WERI-Rb-1 (cell line): ENCODE data around the gene GADL1.

Experiments
- DNase-seq: peaks from one replicate; pipeline ENCODE4 v3.0.0-alpha.2; 2020
- H3K27ac ChIP-seq: fragments of 250-450 bp; sonication (Bioruptor Pico); 2 replicates; pipeline ENCODE4 v1.5.1; 2020; ENCODE audit warnings: mild to moderate bottlenecking, moderate library complexity
- H3K27me3 ChIP-seq: fragments of 250-450 bp; sonication (Bioruptor Pico); 2 replicates; pipeline ENCODE4 v1.5.1; 2021; ENCODE audit warnings: mild to moderate bottlenecking, low read depth, moderate library complexity; ENCODE audit not compliant: insufficient read depth, severe bottlenecking
- H3K36me3 ChIP-seq: fragments of 250-450 bp; sonication (Bioruptor Pico); 2 replicates; pipeline ENCODE4 v1.5.1; 2020; ENCODE audit warnings: mild to moderate bottlenecking, moderate library complexity
- H3K4me3 ChIP-seq: 2 replicates; pipeline ENCODE4 v1.5.1; 2011; ENCODE audit warnings: low read depth, mild to moderate bottlenecking, control low read depth, low read length
- H3K9me3 ChIP-seq: fragments of 250-450 bp; sonication (Bioruptor Pico); 2 replicates; pipeline ENCODE4 v1.5.1; 2021; ENCODE audit warnings: mild to moderate bottlenecking, moderate library complexity; ENCODE audit not compliant: severe bottlenecking
- CTCF ChIP-seq: IDR thresholded peaks from 2 replicates; pipeline ENCODE4 v1.5.1; 2011; ENCODE audit warnings: low read depth, mild to moderate bottlenecking, control low read depth, inconsistent platforms, low read length

GADL1 gene, protein sequence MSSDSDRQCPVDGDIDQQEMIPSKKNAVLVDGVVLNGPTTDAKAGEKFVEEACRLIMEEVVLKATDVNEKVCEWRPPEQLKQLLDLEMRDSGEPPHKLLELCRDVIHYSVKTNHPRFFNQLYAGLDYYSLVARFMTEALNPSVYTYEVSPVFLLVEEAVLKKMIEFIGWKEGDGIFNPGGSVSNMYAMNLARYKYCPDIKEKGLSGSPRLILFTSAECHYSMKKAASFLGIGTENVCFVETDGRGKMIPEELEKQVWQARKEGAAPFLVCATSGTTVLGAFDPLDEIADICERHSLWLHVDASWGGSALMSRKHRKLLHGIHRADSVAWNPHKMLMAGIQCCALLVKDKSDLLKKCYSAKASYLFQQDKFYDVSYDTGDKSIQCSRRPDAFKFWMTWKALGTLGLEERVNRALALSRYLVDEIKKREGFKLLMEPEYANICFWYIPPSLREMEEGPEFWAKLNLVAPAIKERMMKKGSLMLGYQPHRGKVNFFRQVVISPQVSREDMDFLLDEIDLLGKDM

DNA sequence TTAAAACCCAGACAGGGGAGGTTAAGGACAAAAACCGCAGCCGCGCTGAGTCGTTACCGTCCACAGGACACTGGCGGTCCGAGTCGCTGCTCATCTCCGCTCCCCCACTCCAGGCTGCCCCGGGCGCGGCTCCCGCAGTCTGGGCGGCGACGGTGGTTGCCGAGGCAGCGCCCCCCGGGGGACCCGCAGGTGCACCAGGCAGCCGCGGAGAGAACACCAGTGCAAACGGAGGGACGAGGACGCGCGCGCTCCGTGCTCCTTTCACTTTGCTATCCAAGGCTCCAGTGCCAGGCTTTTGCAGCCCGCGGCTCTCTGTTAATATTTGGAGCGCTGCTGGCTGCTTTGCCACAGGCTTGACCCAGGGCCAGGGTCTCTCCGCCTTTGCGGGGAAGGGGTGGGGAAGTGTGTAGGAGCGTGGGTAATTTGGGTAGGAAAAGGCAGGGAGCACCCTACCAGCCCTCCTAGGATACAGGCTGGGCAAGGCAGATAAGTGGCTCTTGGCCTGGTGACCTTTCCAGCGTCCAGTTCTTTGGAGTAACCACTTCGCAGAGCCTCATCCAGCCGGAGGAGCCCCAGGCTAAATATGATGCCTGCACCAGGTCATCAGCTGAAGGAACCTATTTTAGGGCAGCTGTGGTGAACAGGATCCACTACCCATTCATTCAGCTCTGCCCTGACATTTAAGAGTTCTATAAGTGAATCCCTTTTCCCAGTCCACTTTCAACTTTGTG lies at the start of gene GADL1:
Gene GADL1, minus strand, starts transcription at position 141 of the 731 bp plus-strand sequence. Its CDS starts 47 bp downstream, at position 94.
- H3K27ac ChIP-seq, result no peak within 1 kb of the TSS
- H3K36me3 ChIP-seq, result no peaks in the 10 kb centered on the region
- H3K9me3 ChIP-seq, result no peaks in the 10 kb centered on the region
- peaks cover 4% of the 10 kb centered on the region for H3K27me3 ChIP-seq
- TF ChIP-seq CTCF, result 0 out of 2 replicates have a peak, but pooled peaks have one; percentile 10
- H3K4me3 ChIP-seq, result peak within 1 kb of the TSS; percentile 53
- DNase-seq, result peak; percentile 49

GRCh38 chr3:30944124-30944523 lies 49.7 kb upstream of the GADL1 start:
- Histone ChIP-seq H3K9me3 (no peaks in the 10 kb centered on the region), H3K27ac (no peak overlapping the region), H3K27me3 (no peaks in the 10 kb centered on the region), H3K36me3 (no peaks in the 10 kb centered on the region), H3K4me3 (no peak overlapping the region)
- TF ChIP-seq CTCF, result no peak
- no peak for DNase-seq

DNA sequence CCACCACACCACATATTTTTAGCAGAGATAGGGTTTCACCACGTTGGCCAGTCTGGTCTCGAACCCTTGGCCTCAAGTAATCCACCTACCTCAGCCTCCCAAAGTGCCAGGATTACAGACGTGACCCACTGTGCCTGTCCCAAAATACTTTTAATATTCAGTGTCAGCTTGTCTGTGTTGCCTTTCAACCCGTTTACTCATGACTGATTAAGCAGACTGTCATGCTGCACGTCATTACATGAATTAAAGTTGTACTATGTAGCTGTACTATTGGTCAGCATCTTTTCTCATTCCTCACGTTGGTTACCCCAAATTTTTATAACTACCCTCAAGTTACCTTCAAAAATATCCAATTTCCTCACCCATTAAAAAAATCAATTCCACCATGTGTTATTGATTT lies 48.7 kb upstream of the GADL1 start:
- Histone ChIP-seq H3K36me3 (no peaks in the 10 kb centered on the region), H3K4me3 (no peak overlapping the region), H3K27me3 (no peaks in the 10 kb centered on the region), H3K27ac (no peak overlapping the region), H3K9me3 (no peaks in the 10 kb centered on the region)
- no peak for DNase-seq
- no peak for TF ChIP-seq CTCF

GRCh38 chr3:30941342-30941741 lies 46.9 kb upstream of the GADL1 start:
- no peaks in the 10 kb centered on the region for H3K9me3 ChIP-seq
- no peaks in the 10 kb centered on the region for H3K36me3 ChIP-seq
- H3K27me3 ChIP-seq, result no peaks in the 10 kb centered on the region
- TF ChIP-seq CTCF, result no peak
- no peak for DNase-seq
- H3K4me3 ChIP-seq, result no peak overlapping the region
- no peak overlapping the region for H3K27ac ChIP-seq

- H3K9me3 ChIP-seq, result no peaks in the 10 kb centered on the region
- H3K27me3 ChIP-seq, result no peaks in the 10 kb centered on the region
- no peak overlapping the region for H3K4me3 ChIP-seq
- no peak overlapping the region for H3K27ac ChIP-seq
- DNase-seq, result no peak
- TF ChIP-seq CTCF, result no peak
- H3K36me3 ChIP-seq, result no peaks in the 10 kb centered on the region
Observed at GRCh38 chr3:30940740-30941139, 46.3 kb upstream of the GADL1 start.
